Measurements from ENCODE around the gene PRLR.

- TF ChIP-seq EZH2 (IDR thresholded peaks at IDR 0.05; ENCODE audit: borderline replicate concordance, insufficient read depth, low read length, poor library complexity, severe bottlenecking) (no peak), EP300 (conservative IDR thresholded peaks at IDR 0.05; ENCODE audit: poor library complexity, severe bottlenecking) (no peak), CTCF (IDR thresholded peaks at IDR 0.05; ENCODE audit: poor library complexity, severe bottlenecking) (no peak), POLR2AphosphoS5 (IDR thresholded peaks at IDR 0.05) (no peak), RAD21 (conservative IDR thresholded peaks at IDR 0.05) (no peak)
Observed at GRCh38 chr5:35004200-35004599, 226.1 kb downstream of the PRLR start.

Measured in neural cell (in vitro differentiated cells).